ENCODE data around the gene PLXNA4. TPM values are rescaled to one million over a fixed set of nuclear protein-coding genes. Genes with fewer than 3 reads are reported as not detected.

PLXNA4 gene
- total RNA-seq, 2 donors from 2014 or later, result 12.2 to 27.7 TPM

- no peak for TF ChIP-seq CTCF (IDR thresholded peaks at IDR 0.05)
- Histone ChIP-seq H3K27ac (no peak overlapping the region), H3K9me3 (no peaks in the 10 kb centered on the region), H3K4me3 (no peak overlapping the region), H3K4me1 (ENCODE audit: control insufficient read depth in 1 of 2, low read depth in 2 of 2) (peaks cover 7 to 30% of the 10 kb centered on the region in 2 donors), H3K27me3 (replicated peaks; ENCODE audit: insufficient read depth) (no peaks in the 10 kb centered on the region), H3K36me3 (no peaks in the 10 kb centered on the region)
- no peak for DNase-seq (ENCODE audit: low spot score)
- no peak for ATAC-seq (ENCODE audit: insufficient number of reproducible peaks, low FRiP score, low read depth)
Observed at GRCh38 chr7:132463922-132464321, 112.3 kb downstream of the PLXNA4 start.

GRCh38 chr7:132462478-132462877 lies 113.8 kb downstream of the PLXNA4 start:
- TF ChIP-seq CTCF (IDR thresholded peaks at IDR 0.05), result no peak

GRCh38 chr7:132461032-132461592 lies 115.2 kb downstream of the PLXNA4 start:
- ATAC-seq (ENCODE audit: insufficient number of reproducible peaks, low FRiP score, low read depth) (no peak), DNase-seq (ENCODE audit: low spot score) (no peak)
- Histone ChIP-seq H3K27me3 (replicated peaks; ENCODE audit: insufficient read depth) (no peaks in the 10 kb centered on the region), H3K4me3 (no peak overlapping the region), H3K27ac (no peak overlapping the region), H3K36me3 (no peaks in the 10 kb centered on the region), H3K9me3 (no peaks in the 10 kb centered on the region), H3K4me1 (ENCODE audit: control insufficient read depth in 1 of 2, low read depth in 2 of 2) (peaks cover 7 to 30% of the 10 kb centered on the region in 2 donors)
- no peak for TF ChIP-seq CTCF (IDR thresholded peaks at IDR 0.05)

More at GRCh38 chr7:132462478-132462877, 113.8 kb downstream of the PLXNA4 start:
- Histone ChIP-seq H3K4me1 (ENCODE audit: control insufficient read depth in 1 of 2, low read depth in 2 of 2) (peaks cover 7 to 30% of the 10 kb centered on the region in 2 donors), H3K36me3 (no peaks in the 10 kb centered on the region), H3K27me3 (replicated peaks; ENCODE audit: insufficient read depth) (no peaks in the 10 kb centered on the region), H3K9me3 (no peaks in the 10 kb centered on the region), H3K27ac (no peak overlapping the region), H3K4me3 (no peak overlapping the region)
- no peak for ATAC-seq (ENCODE audit: insufficient number of reproducible peaks, low FRiP score, low read depth)
- no peak for DNase-seq (ENCODE audit: low spot score)

GRCh38 chr7:132458729-132459128 lies 117.5 kb downstream of the PLXNA4 start:
- no peaks in the 10 kb centered on the region for H3K27me3 ChIP-seq (replicated peaks; ENCODE audit: insufficient read depth)
- DNase-seq (ENCODE audit: low spot score) (no peak), ATAC-seq (ENCODE audit: insufficient number of reproducible peaks, low FRiP score, low read depth) (no peak)
- H3K36me3 ChIP-seq, result no peaks in the 10 kb centered on the region
- peaks cover 0 to 8% of the 10 kb centered on the region in 2 donors for H3K4me1 ChIP-seq (ENCODE audit: control insufficient read depth in 1 of 2, low read depth in 2 of 2)
- TF ChIP-seq CTCF (IDR thresholded peaks at IDR 0.05), result no peak
- H3K27ac ChIP-seq, result no peak overlapping the region
- no peak overlapping the region for H3K4me3 ChIP-seq
- no peaks in the 10 kb centered on the region for H3K9me3 ChIP-seq

- ATAC-seq (ENCODE audit: insufficient number of reproducible peaks, low FRiP score, low read depth), result no peak
- no peaks in the 10 kb centered on the region for H3K9me3 ChIP-seq
- H3K27me3 ChIP-seq (replicated peaks; ENCODE audit: insufficient read depth), result no peaks in the 10 kb centered on the region
- no peak for TF ChIP-seq CTCF (IDR thresholded peaks at IDR 0.05)
- H3K27ac ChIP-seq, result no peak overlapping the region
- H3K4me1 ChIP-seq (ENCODE audit: control insufficient read depth in 1 of 2, low read depth in 2 of 2), result no peaks in the 10 kb centered on the region
- H3K4me3 ChIP-seq, result no peak overlapping the region
- DNase-seq (ENCODE audit: low spot score), result no peak
- H3K36me3 ChIP-seq, result no peaks in the 10 kb centered on the region
Observed at GRCh38 chr7:132457658-132458057, 118.6 kb downstream of the PLXNA4 start.

Data from thoracic aorta (tissue), 2 donors.